NOMO-1 treated with DMSO at 0.1 percent for 48 hours (cell line): ENCODE data around the gene CXXC5.

Experiments
- DNase-seq: peaks from one replicate; lab custom pipeline; 2025; ENCODE audit not compliant: unreplicated experiment; lab: John Stamatoyannopoulos, UW

The CXXC5 gene

DNA sequence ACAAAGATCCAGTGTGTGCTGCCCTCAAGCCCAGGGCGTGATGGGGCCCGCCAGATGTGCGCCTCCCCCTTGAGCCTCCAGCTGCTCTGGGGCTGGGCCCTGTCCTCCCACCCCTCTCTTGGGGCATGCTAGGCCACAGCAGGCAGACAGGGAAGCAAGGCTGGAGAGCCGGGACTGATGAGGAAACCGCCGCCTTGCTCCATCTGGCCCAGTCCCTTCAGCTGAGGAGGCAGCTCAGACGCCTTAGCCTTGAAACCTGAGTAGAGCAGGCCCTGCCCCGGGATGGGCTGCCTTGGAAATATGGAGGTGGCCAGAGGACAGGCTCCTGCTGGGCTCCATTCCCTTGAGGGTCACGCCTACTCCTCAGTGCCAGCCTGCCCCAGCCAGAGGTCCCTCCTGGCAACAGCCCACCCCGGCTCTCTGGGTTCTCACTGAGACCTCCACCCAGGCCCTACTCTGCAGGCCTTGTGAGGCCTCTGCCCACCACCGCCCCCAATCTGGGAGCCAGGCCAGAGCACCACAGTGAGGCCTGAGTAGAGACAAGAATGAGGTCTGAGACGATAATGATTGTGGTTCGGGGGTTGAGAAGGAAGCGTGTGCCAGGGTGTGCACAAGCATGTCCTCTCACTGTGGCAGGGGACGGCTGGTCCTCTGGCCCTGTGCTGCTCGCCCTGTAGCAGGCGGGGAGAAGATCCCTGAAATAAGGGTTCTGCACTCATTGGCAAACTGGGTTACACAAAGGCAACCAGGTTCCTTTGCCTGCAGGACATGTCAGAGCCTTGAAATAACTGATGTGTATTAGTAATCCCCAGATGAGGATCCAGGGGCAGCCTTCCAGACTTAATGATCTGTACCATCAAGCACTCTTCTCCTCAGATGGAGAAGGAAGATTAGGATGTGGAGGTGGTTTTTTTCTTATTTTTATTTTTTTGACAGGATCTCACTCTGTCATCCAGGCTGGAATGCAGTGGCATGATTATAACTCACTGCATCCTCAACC is 30.9 kb downstream of the CXXC5 start:
- no peak for DNase-seq

DNA sequence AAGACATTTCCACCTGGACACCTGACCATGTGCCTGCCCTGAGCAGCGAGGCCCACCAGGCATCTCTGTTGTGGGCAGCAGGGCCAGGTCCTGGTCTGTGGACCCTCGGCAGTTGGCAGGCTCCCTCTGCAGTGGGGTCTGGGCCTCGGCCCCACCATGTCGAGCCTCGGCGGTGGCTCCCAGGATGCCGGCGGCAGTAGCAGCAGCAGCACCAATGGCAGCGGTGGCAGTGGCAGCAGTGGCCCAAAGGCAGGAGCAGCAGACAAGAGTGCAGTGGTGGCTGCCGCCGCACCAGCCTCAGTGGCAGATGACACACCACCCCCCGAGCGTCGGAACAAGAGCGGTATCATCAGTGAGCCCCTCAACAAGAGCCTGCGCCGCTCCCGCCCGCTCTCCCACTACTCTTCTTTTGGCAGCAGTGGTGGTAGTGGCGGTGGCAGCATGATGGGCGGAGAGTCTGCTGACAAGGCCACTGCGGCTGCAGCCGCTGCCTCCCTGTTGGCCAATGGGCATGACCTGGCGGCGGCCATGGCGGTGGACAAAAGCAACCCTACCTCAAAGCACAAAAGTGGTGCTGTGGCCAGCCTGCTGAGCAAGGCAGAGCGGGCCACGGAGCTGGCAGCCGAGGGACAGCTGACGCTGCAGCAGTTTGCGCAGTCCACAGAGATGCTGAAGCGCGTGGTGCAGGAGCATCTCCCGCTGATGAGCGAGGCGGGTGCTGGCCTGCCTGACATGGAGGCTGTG is 32.4 kb downstream of the CXXC5 start:
- no peak for DNase-seq

DNA sequence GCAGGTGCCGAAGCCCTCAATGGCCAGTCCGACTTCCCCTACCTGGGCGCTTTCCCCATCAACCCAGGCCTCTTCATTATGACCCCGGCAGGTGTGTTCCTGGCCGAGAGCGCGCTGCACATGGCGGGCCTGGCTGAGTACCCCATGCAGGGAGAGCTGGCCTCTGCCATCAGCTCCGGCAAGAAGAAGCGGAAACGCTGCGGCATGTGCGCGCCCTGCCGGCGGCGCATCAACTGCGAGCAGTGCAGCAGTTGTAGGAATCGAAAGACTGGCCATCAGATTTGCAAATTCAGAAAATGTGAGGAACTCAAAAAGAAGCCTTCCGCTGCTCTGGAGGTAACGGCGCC is 32.9 kb downstream of the CXXC5 start:
- no peak for DNase-seq

DNA sequence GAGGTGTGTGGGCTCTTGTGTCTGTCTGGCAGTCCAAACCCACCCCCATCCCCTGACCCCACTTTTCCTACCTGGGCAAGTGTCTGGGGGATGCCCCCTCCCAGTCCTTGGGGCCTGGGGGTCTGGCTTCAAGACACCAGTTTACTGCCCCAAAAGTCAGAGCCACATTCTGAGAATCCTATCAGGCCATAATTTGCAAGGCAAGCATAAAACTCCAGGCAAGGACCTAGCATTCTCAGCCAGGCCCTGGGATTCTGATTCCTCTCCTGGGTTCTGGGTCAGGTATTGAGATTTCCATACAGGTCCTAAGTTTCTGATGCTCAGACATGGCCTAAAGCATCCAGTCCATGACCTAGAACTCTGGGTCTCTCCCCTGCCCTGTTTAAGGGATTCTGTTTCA is 33.3 kb downstream of the CXXC5 start:
- no peak for DNase-seq

DNA sequence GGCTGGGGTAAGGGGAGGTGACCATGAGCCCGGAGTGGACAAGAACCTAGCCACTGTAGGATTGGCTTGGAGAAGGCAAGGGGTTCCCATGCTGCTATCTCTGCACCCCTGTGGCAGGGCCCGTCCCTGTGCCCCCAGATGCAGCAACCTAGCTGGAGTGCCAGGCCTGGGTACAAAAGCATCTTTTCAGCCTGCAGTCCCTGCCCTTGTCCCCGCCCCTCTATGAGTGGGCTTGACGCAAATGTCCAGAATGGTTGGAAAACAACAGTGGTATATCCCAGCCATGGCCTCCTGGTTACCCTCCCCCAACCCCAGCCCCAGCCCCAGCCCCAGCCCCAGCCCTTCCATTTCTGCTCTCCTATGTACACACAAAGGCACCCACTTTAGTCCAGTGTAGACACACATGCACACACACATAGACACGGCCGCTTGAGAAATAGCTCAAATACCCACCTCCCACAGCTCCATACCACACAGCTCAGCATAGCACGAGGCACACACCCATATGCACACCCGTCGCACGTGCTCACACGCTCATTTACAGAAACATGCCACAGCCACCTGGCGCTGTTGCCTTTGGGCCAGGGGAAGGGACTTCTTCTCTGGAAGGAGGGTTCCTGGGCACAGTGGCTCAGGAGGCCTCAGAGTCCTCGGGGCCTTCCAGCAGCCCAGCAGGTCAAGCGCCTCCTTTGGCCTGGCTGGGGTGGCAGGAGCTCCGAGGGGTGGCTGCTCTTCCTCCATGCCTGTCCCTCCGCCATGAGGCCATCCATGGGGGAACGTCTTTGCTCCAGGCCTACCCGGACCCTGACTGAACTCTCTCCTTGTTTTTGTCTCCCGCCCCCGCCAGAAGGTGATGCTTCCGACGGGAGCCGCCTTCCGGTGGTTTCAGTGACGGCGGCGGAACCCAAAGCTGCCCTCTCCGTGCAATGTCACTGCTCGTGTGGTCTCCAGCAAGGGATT is 34.1 kb downstream of the CXXC5 start:
- DNase-seq, result no peak

DNA sequence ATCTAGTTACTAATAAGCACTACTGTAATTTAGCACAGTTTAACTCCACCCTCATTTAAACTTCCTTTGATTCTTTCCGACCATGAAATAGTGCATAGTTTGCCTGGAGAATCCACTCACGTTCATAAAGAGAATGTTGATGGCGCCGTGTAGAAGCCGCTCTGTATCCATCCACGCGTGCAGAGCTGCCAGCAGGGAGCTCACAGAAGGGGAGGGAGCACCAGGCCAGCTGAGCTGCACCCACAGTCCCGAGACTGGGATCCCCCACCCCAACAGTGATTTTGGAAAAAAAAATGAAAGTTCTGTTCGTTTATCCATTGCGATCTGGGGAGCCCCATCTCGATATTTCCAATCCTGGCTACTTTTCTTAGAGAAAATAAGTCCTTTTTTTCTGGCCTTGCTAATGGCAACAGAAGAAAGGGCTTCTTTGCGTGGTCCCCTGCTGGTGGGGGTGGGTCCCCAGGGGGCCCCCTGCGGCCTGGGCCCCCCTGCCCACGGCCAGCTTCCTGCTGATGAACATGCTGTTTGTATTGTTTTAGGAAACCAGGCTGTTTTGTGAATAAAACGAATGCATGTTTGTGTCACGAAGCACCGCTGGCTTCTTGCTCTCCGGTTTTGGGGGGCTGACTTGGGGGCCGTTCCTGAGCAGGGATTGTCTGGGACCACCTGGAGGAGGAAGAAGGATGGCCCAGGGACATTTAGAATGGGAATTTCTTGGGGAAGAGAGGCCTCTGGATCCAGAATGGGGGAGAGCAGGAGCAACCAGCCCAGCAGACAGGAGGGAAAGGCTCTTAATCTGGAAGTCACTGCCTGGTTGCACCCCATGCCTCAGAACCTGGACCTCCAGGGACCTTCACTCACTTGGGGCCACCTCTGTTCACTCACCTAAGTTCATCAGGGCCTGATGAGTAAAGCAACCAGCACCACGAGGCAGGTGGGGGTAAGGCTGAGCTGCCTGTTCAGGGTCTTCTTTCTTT is 35.4 kb downstream of the CXXC5 start:
- DNase-seq, result no peak

DNA sequence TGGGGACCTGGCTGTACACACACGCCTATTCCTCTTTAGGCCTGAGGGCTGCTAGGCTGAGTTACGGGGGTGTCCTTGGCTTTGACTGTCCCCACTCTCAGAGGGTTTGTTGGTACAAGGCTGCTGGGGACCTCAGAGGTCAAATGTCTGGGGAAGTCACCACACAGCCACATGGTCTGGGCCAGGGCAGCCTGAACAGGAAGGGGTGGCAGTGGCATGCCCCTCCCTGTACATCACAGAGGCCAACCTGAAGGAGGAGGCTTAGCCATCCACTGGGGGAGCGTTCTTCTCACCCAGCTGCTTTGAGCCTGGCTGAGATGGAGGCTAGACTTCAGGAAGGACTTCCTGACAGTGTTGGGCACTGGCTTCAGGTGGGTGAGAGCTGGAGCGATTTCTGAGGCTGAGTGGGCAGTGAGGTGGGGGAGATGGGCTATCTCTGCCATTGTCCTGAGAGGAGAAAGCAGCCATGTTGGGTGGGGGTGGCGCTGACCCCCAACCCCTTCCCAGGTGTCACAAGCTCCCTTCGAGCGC is 36.3 kb downstream of the CXXC5 start:
- DNase-seq, result no peak

DNA sequence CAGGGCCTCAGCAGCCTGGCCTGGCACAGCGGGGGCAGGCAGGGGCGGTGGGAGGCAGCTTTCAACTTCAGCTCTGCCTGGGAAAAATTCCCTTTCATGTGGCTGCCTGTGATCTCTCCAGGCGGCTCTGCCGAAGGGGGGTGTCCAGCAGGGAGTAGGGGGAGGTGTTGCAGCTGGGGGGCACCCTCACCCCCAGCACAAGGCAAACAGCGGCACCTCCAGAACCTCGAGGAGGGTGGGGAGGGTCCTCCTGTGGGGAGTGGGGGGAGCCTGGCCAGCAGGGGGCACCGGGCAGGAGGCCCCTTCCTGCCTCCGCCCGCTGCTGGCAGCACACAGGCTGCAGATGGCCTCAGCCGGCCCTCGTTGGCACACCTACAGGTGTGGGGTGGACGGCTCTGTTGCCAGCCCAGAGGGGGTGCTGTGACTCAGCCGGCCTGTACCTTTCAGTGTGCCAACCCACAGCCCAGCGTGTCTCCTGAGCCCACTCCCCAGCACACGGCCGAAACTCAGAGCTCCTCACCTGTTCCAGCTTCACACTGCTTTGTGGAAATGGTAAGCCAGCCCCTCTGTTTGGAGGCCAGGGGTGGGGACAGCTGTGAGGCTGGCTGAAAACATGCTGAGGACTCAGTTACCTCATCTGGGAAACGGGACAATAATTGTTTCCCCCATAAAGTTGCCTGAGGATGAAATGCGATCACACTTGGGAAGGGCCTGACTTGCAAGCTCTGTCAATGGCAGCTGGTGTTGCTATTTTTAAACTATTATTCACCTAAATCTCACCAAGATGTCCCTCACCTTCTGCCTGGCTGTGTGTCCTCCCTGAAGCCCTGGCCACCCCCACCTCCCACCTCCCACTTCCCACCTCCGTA is 37.0 kb downstream of the CXXC5 start:
- no peak for DNase-seq

DNA sequence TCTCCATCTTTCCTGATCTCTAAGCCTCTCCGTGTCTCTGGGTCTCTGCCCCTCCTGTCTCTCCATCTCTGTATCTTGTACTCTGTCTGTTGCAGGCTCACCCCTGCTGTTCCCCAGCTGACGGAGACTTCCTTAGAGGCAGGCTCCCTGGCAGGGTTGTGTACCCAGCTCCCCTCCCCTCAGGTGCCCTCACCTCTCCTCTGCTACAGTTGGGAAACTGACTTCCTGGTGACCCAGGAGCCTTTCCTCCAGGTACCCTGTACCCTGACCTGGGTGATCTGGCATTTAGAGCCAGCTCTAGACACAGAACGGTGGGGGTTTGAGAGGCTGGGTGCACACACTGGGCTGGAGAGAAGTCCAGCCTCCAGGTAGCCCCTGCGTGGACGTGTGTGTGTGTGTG is 37.7 kb downstream of the CXXC5 start:
- DNase-seq, result no peak

DNA sequence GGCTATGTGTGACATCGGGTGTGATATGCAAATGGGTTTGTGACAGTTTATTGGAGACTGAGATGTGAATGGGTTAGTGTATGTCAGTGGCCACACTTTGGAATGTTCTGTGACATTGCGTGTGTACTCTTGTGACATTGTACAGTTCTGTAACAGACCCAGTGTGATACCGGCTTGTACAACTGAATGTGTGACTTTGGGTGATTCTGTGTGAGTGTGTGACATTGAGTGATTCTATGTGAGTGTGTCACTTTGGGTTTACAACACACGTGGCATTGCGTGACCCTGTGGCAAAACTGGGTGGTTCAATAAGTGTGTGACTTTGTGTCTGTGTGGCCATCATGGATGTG is 38.2 kb downstream of the CXXC5 start:
- no peak for DNase-seq

DNA sequence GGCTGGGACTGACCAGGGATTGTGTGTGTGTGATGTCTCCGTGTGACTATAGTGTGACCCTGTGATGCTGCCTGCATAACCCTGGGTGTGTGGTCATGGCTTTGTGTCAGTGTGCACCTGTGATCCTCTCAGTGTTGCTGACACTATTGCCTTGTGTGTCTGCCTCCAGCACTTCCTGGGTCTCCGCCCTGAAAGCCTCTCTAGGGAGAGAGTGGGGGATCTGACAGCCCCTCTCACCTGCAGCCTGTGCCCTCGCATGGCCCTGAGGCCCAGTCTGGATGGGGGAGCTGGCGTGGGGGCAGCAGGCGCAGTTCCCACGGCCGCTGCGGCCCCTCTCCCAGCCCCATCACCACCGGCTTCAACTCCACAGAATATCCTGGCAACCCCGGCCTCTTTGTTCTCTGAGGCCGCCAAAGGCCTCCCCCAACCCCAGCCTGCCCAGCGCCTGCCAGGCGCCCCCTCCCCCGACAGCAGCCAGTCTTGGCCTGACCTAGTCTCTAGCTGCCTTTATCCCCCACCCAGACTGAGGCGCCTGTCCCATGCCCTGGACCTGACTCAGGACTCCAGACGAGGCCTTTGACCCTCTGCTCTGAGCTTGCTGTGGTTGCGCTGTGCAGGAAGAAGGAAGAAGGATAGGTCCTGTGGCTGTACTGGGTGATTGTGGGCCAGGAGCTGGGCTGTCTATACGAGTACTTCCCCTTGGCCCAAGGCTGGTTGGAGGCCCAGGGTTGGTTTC is 38.7 kb downstream of the CXXC5 start:
- DNase-seq, result no peak

DNA sequence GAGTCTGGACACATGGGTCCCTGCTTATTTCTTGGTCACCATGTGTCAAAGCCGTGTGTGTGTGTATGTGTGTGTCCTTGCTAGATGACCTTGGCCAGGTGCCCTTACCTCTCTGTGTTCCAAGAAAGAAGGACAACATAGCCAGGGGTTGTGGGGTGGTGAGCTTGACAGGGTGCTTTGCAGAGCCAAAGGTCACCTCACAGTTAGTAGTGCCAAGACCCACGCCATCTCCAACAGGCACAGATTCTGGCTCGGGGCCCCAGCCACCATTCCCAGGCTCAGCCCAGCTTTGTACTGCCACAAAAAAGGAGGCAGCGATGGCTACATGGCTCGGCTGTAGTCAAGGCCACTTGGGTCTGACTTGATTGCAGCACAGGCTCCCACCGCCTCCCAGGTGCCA is 39.5 kb downstream of the CXXC5 start:
- DNase-seq, result no peak

DNA sequence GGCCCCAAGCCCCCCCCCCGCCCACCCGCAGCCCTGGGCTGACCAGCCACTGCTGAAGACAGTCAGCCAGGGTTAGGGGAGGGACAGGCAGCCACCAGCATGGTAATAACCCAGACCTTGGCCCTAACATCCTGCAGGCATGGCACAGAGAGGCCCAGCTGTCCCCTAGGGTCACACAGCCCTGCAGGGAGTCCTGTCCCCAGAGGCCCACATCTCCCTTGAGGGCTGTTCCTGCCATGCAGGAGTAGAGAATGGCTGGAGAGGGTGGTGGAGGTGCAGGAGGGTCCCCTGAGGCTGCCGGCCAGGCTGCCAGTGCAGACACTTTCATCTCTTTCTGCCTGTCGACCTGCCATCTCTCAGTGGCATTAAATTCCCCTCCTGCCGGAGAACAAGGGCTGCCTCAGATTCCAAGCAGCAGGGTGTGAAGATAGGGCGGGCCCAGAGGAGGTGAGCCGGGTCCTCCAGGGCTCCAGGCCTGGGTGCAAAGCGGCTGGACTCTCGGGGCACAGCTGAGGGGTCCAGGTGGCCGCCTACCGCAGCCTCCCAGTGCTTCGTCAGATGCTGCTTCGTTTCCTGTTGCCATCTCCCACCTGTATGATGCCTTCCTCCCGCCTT is 40.0 kb downstream of the CXXC5 start:
- no peak for DNase-seq

DNA sequence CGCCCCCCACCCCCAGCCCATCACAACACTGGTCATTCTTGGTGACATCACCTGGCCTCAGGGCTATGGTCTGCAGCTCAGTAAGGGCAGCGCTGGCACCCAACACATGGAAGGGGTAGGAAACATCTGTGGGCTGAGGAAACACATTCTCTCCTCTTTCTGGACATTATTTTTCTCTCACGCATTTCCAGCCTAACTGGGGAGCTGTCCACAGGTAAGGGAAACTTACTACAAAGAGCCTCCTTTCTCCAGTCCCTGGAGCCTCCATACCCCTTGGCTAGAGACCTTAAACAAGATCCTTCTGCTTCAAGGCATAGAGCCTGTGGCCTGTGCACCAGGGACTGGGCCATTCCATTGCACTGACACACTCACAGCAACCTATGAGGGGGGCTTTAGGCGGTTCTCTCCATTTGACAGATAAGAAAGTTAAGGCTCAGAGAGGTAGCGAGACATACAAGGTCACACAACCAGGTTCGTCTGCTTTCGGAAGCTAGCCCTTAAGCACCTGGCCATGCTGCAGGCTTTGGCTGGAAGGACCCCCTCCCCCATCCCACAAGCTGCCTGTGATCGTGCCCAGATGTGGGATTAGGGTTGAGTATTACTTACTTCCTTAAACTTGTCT is 40.7 kb downstream of the CXXC5 start:
- DNase-seq, result no peak

DNA sequence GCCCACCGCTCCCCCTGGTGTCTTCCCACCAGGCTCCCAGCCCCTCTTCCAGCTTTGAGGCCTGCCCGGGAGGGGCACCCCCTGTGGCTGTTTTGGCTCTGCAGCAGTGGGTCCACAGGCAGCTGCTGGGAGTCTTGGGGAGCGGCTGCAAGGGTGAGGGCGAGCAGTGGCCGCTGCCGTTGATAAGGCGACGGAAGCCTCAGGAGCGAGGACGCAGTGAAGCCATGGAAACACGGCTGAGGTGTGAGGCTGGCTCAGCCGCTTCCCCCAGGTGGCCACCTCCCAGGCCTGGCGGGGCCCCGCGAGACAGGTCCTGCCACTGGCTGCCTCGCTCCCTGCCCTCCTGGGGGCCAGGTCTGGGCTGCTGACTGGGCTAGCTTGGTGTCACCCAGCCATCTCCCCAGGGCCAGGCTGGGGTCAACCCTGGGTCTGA is 41.5 kb downstream of the CXXC5 start:
- no peak for DNase-seq

DNA sequence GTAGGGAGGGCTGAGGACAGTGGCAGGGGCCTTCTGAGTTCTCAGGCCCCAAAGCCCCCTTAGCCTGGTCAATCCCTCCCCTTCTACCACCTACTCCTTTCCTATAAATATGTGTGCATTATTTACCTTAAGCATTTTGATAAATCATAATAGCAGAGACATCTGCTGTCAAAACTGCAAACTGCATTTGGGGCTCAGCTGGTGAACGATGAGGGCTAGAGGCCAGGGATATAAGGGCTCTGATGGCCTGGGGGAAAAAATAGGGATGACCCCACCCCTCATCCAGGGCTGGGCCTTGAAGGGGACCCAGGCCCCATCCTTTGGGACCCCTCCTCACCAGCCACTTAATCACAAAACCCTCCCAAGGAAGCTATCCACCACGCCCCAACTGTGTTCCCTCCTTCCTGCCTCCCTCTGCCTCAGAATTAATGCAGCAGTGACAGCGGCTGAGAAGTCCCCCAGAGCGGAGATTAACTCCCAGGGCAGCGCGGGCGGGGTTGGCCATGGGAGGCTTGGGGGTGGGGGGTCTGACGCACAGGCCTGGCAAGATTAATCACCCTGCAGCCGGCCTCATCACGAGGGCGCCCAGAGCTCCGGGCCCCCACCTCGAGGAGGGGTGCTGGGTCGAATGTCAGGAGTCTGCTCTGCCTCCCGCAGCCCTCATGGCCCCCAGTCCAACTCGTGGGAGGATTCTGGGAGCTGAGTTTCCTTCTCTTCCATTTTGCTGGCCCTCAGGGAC is 42.1 kb downstream of the CXXC5 start:
- DNase-seq, result no peak
